Fibroblast of skin of abdomen (primary cell): ENCODE data around the gene TEX13D. TPM values are rescaled to one million over a fixed set of nuclear protein-coding genes. Genes with fewer than 3 reads are reported as not detected.
A peak's percentile ranks its signal among the peaks of the same experiment; 100 is the strongest.
"Not testable (repeated sequence)": the region's sequence is repeated elsewhere in the genome, so short reads cannot be mapped to it uniquely, and the experiment has no call there.

Source experiments
- DNase-seq: peaks from one replicate; pipeline ENCODE4 v3.0.0-alpha.2; 2013
- polyA plus RNA-seq, 2 experiments: library from polyadenylated mRNA; unstranded; fragments of 120-200 nt; gene quantifications; one replicate each; pipeline ENCODE4 v1.2.1, GENCODE V29; 2013; ENCODE audit not compliant: insufficient read length in 2 of 2

Gene TEX13D
- not detected for polyA plus RNA-seq (2013, experiment 1 of 2; ENCODE audit: insufficient read length)
- polyA plus RNA-seq (2013, experiment 2 of 2; ENCODE audit: insufficient read length), result not detected

GRCh38 chrX:124332481-124333424 is at the start of gene TEX13D:
TSS of gene TEX13D (plus strand) at chrX:124332660. CDS start at chrX:124332918, 258 bp downstream.
- no peak for DNase-seq

- DNase-seq, result no peak
Observed at GRCh38 chrX:124289443-124289842, 43.0 kb upstream of the TEX13D start.

GRCh38 chrX:124293810-124294209 is 38.6 kb upstream of the TEX13D start:
- no peak for DNase-seq

GRCh38 chrX:124299323-124299722 is 33.1 kb upstream of the TEX13D start:
- not testable (repeated sequence) for DNase-seq

GRCh38 chrX:124300405-124300804 is 32.1 kb upstream of the TEX13D start:
- no peak for DNase-seq

GRCh38 chrX:124307253-124307907 is 25.1 kb upstream of the TEX13D start:
- no peak for DNase-seq

GRCh38 chrX:124325732-124326131 is 6.7 kb upstream of the TEX13D start:
- no peak for DNase-seq

GRCh38 chrX:124328765-124329164 is 3.7 kb upstream of the TEX13D start:
- peak; percentile 24 for DNase-seq

- DNase-seq, result no peak
Observed at GRCh38 chrX:124333862-124334261, 1.4 kb downstream of the TEX13D start.

- DNase-seq, result not testable (repeated sequence)
Observed at GRCh38 chrX:124334555-124334954, 2.1 kb downstream of the TEX13D start.

GRCh38 chrX:124335598-124335997 is 3.1 kb downstream of the TEX13D start:
- DNase-seq, result no peak

- no peak for DNase-seq
Observed at GRCh38 chrX:124337916-124338315, 5.5 kb downstream of the TEX13D start.

- DNase-seq, result no peak
Observed at GRCh38 chrX:124338733-124339514, 6.5 kb downstream of the TEX13D start.

- DNase-seq, result no peak
Observed at GRCh38 chrX:124341396-124342132, 9.1 kb downstream of the TEX13D start.

- DNase-seq, result no peak
Observed at GRCh38 chrX:124342174-124342867, 9.9 kb downstream of the TEX13D start.

- no peak for DNase-seq
Observed at GRCh38 chrX:124343016-124343415, 10.6 kb downstream of the TEX13D start.

GRCh38 chrX:124344246-124344645 is 11.8 kb downstream of the TEX13D start:
- no peak for DNase-seq

- no peak for DNase-seq
Observed at GRCh38 chrX:124346117-124346876, 13.8 kb downstream of the TEX13D start, which contains the start of gene SH2D1A. TSS of gene SH2D1A (plus strand) at chrX:124346563. CDS start at chrX:124346643, 80 bp downstream.

- no peak for DNase-seq
Observed at GRCh38 chrX:124346877-124347241, 14.4 kb downstream of the TEX13D start.

GRCh38 chrX:124347242-124347641 is 14.8 kb downstream of the TEX13D start:
- DNase-seq, result no peak
